ENCODE measurements around the gene ENOX1.

Gene ENOX1

DNA sequence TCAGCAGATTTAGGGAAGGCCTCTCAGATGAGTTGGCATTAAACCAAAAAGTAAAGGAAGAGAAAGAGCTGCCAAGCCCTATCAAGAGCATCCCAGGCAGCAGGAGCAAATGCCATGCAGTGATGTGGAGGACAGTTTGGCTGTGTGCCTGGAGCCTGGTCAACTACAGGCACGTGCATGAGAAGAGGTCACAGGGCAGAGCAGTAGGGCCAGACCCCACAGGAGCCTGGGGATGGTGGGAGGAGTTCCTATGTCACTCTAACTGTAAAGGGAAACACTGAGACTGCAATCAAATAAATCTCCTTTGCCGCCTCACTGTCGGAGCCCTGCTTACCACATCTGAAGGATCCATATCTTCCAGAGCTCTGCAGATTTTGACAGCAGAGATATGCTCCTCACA, 240.5 kb downstream of the ENOX1 start:
- Histone ChIP-seq H3K4me3 (ENCODE audit: low read depth, low read length) (no peak overlapping the region), H3K36me3 (ENCODE audit: control insufficient read depth in 1 of 2, insufficient read depth in 2 of 2, low read length in 2 of 2) (no peaks in the 10 kb centered on the region), H3K23ac (ENCODE audit: low read length) (no peak overlapping the region), H4K12ac (ENCODE audit: low read depth, low read length) (no peak overlapping the region), H2BK12ac (ENCODE audit: low read length) (peak overlapping the region; percentile 49), H3K27me3 (ENCODE audit: insufficient read depth, low read length) (no peaks in the 10 kb centered on the region), H3K14ac (ENCODE audit: low read length) (no peak overlapping the region), H3K9ac (ENCODE audit: low read length) (no peak overlapping the region), H2BK5ac (ENCODE audit: low read depth, low read length, poor library complexity) (no peak overlapping the region), H3K4me2 (ENCODE audit: low read length) (no peak overlapping the region), H4K91ac (ENCODE audit: low read depth, low read length) (no peak overlapping the region), H3K18ac (ENCODE audit: low read length) (no peak overlapping the region), H3K79me2 (ENCODE audit: control insufficient read depth, insufficient read depth, low read length, poor library complexity) (no peaks in the 10 kb centered on the region), H2BK120ac (ENCODE audit: insufficient read depth, low read length, poor library complexity) (no peak overlapping the region), H3K9me3 (ENCODE audit: insufficient read depth, low read depth, low read length) (no peaks in the 10 kb centered on the region), H3K27ac (ENCODE audit: low read depth, low read length) (no peak overlapping the region), H2AK5ac (ENCODE audit: low read length) (no peak overlapping the region), H3K4ac (ENCODE audit: low read depth, low read length) (no peak overlapping the region), H4K8ac (ENCODE audit: low read depth, low read length) (no peak overlapping the region), H3K79me1 (ENCODE audit: low read length) (no peaks in the 10 kb centered on the region), H2AFZ (ENCODE audit: insufficient read depth, low read length, poor library complexity) (no peak overlapping the region), H3K4me1 (ENCODE audit: control insufficient read depth in 1 of 2, insufficient read depth in 2 of 2, low read length in 2 of 2) (no peaks in the 10 kb centered on the region)
- WGBS (ENCODE audit: extremely low coverage, insufficient coverage, insufficient read length): no CpG with 5 or more reads among the region's 3 CpGs
- DNase-seq: no peak

DNA sequence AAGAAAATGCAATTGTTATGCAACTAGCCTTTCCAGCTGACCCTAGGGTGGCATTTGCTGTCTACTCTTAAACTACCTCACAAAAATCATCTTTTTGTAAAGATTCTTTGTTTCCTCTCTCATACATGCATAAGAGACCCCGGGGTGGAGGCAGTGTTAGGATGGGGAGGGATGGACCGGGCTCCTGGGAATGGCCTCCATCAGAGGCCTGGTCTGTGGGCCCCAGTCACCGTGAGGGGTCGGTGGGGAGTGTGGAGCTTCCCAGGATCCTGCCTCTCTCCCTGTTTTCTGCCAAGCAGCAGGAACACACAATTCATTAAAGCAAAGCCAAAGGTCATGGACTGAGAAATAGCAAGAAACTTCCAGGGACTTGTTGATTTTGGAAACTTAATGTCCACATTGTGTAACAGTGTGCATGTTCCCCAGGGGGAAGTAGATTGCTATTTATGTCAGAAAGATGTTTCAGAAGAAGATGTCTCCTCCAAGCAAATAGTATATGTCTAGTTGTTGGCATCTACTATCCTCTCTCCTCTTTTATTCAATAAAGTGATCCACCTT, 241.4 kb downstream of the ENOX1 start:
- Histone ChIP-seq H3K27me3 (ENCODE audit: insufficient read depth, low read length) (no peaks in the 10 kb centered on the region), H3K18ac (ENCODE audit: low read length) (no peak overlapping the region)
- no CpG with 5 or more reads among the region's 4 CpGs for WGBS (ENCODE audit: extremely low coverage, insufficient coverage, insufficient read length)

DNA sequence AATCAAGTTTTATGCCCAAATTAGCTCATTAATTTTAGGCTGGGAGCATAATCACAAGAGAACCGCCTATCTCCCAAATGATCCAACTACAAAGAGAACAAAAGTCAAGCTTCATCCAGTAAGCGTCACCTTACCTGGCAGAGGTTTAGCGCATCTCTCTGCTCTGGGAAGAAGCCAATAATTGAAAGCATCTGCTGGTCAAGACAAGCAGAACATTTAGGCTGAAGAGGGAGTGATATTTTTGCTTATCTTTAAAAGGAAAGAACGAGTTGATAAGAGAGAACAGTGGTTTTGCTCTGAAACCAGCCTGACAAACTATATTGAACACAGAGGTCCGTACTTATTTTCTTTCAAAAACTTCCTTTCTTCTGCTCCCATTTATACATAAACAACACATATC, 242.1 kb downstream of the ENOX1 start:
- no CpG with 5 or more reads among the region's 5 CpGs for whole genome bisulfite sequencing (ENCODE audit: extremely low coverage, insufficient coverage, insufficient read length)
- Histone ChIP-seq H3K79me1 (ENCODE audit: low read length) (no peaks in the 10 kb centered on the region), H2BK120ac (ENCODE audit: insufficient read depth, low read length, poor library complexity) (no peak overlapping the region), H4K91ac (ENCODE audit: low read depth, low read length) (no peak overlapping the region), H3K4me2 (ENCODE audit: low read length) (no peak overlapping the region), H3K79me2 (ENCODE audit: control insufficient read depth, insufficient read depth, low read length, poor library complexity) (no peaks in the 10 kb centered on the region), H3K4me3 (ENCODE audit: low read depth, low read length) (no peak overlapping the region), H3K9me3 (ENCODE audit: insufficient read depth, low read depth, low read length) (no peaks in the 10 kb centered on the region), H3K27me3 (ENCODE audit: insufficient read depth, low read length) (no peaks in the 10 kb centered on the region), H3K27ac (ENCODE audit: low read depth, low read length) (no peak overlapping the region), H3K4me1 (ENCODE audit: control insufficient read depth in 1 of 2, insufficient read depth in 2 of 2, low read length in 2 of 2) (no peaks in the 10 kb centered on the region), H4K8ac (ENCODE audit: low read depth, low read length) (no peak overlapping the region), H2BK5ac (ENCODE audit: low read depth, low read length, poor library complexity) (no peak overlapping the region), H2AK5ac (ENCODE audit: low read length) (no peak overlapping the region), H2AFZ (ENCODE audit: insufficient read depth, low read length, poor library complexity) (no peak overlapping the region), H3K23ac (ENCODE audit: low read length) (no peak overlapping the region), H3K14ac (ENCODE audit: low read length) (no peak overlapping the region), H3K18ac (ENCODE audit: low read length) (no peak overlapping the region), H4K12ac (ENCODE audit: low read depth, low read length) (no peak overlapping the region), H3K4ac (ENCODE audit: low read depth, low read length) (no peak overlapping the region), H3K9ac (ENCODE audit: low read length) (no peak overlapping the region), H3K36me3 (ENCODE audit: control insufficient read depth in 1 of 2, insufficient read depth in 2 of 2, low read length in 2 of 2) (no peaks in the 10 kb centered on the region), H2BK12ac (ENCODE audit: low read length) (no peak overlapping the region)
- no peak for DNase-seq

More for the DNA sequence above, 241.4 kb downstream of the ENOX1 start:
- Histone ChIP-seq H3K14ac (ENCODE audit: low read length) (no peak overlapping the region), H3K9ac (ENCODE audit: low read length) (no peak overlapping the region), H3K4me3 (ENCODE audit: low read depth, low read length) (no peak overlapping the region), H2AFZ (ENCODE audit: insufficient read depth, low read length, poor library complexity) (no peak overlapping the region), H3K4me2 (ENCODE audit: low read length) (no peak overlapping the region), H2BK12ac (ENCODE audit: low read length) (no peak overlapping the region), H3K23ac (ENCODE audit: low read length) (no peak overlapping the region), H4K91ac (ENCODE audit: low read depth, low read length) (no peak overlapping the region), H3K4me1 (ENCODE audit: control insufficient read depth in 1 of 2, insufficient read depth in 2 of 2, low read length in 2 of 2) (no peaks in the 10 kb centered on the region), H3K4ac (ENCODE audit: low read depth, low read length) (no peak overlapping the region), H4K8ac (ENCODE audit: low read depth, low read length) (no peak overlapping the region), H2AK5ac (ENCODE audit: low read length) (no peak overlapping the region), H3K79me2 (ENCODE audit: control insufficient read depth, insufficient read depth, low read length, poor library complexity) (no peaks in the 10 kb centered on the region), H3K27ac (ENCODE audit: low read depth, low read length) (no peak overlapping the region), H3K79me1 (ENCODE audit: low read length) (no peaks in the 10 kb centered on the region), H4K12ac (ENCODE audit: low read depth, low read length) (no peak overlapping the region), H3K9me3 (ENCODE audit: insufficient read depth, low read depth, low read length) (no peaks in the 10 kb centered on the region), H2BK5ac (ENCODE audit: low read depth, low read length, poor library complexity) (no peak overlapping the region), H2BK120ac (ENCODE audit: insufficient read depth, low read length, poor library complexity) (no peak overlapping the region), H3K36me3 (ENCODE audit: control insufficient read depth in 1 of 2, insufficient read depth in 2 of 2, low read length in 2 of 2) (no peaks in the 10 kb centered on the region)
- DNase-seq: no peak

- no peak overlapping the region for H2BK12ac ChIP-seq (ENCODE audit: low read length)
- H3K4ac ChIP-seq (ENCODE audit: low read depth, low read length): no peak overlapping the region
- WGBS (ENCODE audit: extremely low coverage, insufficient coverage, insufficient read length): no CpG with 5 or more reads among the region's 2 CpGs
- peak; percentile 70 to 81 for DNase-seq
- H2BK120ac ChIP-seq (ENCODE audit: insufficient read depth, low read length, poor library complexity): no peak overlapping the region
- H3K18ac ChIP-seq (ENCODE audit: low read length): no peak overlapping the region
- no peak overlapping the region for H3K14ac ChIP-seq (ENCODE audit: low read length)
- H3K4me1 ChIP-seq (ENCODE audit: control insufficient read depth in 1 of 2, insufficient read depth in 2 of 2, low read length in 2 of 2): no peaks in the 10 kb centered on the region
- no peak overlapping the region for H3K27ac ChIP-seq (ENCODE audit: low read depth, low read length)
- H2AK5ac ChIP-seq (ENCODE audit: low read length): no peak overlapping the region
- no peaks in the 10 kb centered on the region for H3K79me2 ChIP-seq (ENCODE audit: control insufficient read depth, insufficient read depth, low read length, poor library complexity)
- H4K12ac ChIP-seq (ENCODE audit: low read depth, low read length): no peak overlapping the region
- H4K91ac ChIP-seq (ENCODE audit: low read depth, low read length): no peak overlapping the region
- H2AFZ ChIP-seq (ENCODE audit: insufficient read depth, low read length, poor library complexity): no peak overlapping the region
- no peak overlapping the region for H2BK5ac ChIP-seq (ENCODE audit: low read depth, low read length, poor library complexity)
- H4K8ac ChIP-seq (ENCODE audit: low read depth, low read length): no peak overlapping the region
- H3K23ac ChIP-seq (ENCODE audit: low read length): no peak overlapping the region
- H3K4me2 ChIP-seq (ENCODE audit: low read length): no peak overlapping the region
- H3K9me3 ChIP-seq (ENCODE audit: insufficient read depth, low read depth, low read length): no peaks in the 10 kb centered on the region
- no peak overlapping the region for H3K4me3 ChIP-seq (ENCODE audit: low read depth, low read length)
- H3K36me3 ChIP-seq (ENCODE audit: control insufficient read depth in 1 of 2, insufficient read depth in 2 of 2, low read length in 2 of 2): no peaks in the 10 kb centered on the region
- H3K9ac ChIP-seq (ENCODE audit: low read length): no peak overlapping the region
- no peaks in the 10 kb centered on the region for H3K79me1 ChIP-seq (ENCODE audit: low read length)
- H3K27me3 ChIP-seq (ENCODE audit: insufficient read depth, low read length): no peaks in the 10 kb centered on the region
These were observed 242.8 kb downstream of the ENOX1 start for GRCh38 chr13:43544011-43544410.
